Loucy (cell line): ENCODE results near the gene TXNRD1.

Experiments
- CTCF ChIP-seq: fragments of 200-600 bp; sonication (generic); conservative IDR thresholded peaks from 2 replicates; pipeline ENCODE4 v1.5.1; 2014; ENCODE audit warnings: mild to moderate bottlenecking, antibody characterized with exemption, low read length
- EZH2phosphoT487 ChIP-seq: fragments of 200-600 bp; IDR thresholded peaks from 2 replicates; pipeline ENCODE4 v1.6.1; 2018; ENCODE audit warnings: antibody characterized with exemption, mild to moderate bottlenecking, moderate library complexity, borderline replicate concordance

GRCh38 chr12:104314242-104314614, 98.6 kb downstream of the TXNRD1 start:
- no peak for TF ChIP-seq CTCF
- TF ChIP-seq EZH2phosphoT487 = no peak
